RWPE1 (cell line): ENCODE data around the gene SLC39A1.

Experiments used
- CTCF ChIA-PET: fragments of 350-600 bp; sonication (Branson Sonifier 250); formaldehyde crosslinking; extraction: SDS; loops from one replicate; lab custom pipeline; 2021; lab: Yijun Ruan, JAX
- POLR2A ChIA-PET: fragments of 400-600 bp; formaldehyde crosslinking; extraction: SDS; loops from one replicate; lab custom pipeline; 2020; ENCODE audit warnings: antibody characterized with exemption; ENCODE audit not compliant: low non-redundant PET; lab: Yijun Ruan, JAX
- DNase-seq: peaks from one replicate; pipeline ENCODE4 v3.0.0; 2012; ENCODE audit warnings: low spot score
- H3K27ac ChIP-seq: fragments of 450-650 bp; 2 replicates; pipeline ENCODE4 v1.5.1; 2017
- TF ChIP-seq, protein P1 (sequence below): fragments of 450-650 bp; conservative IDR thresholded peaks from 2 replicates; pipeline ENCODE4 v1.5.1; 2017; ENCODE audit warnings: low read depth, mild to moderate bottlenecking

SLC39A1 gene

DNA sequence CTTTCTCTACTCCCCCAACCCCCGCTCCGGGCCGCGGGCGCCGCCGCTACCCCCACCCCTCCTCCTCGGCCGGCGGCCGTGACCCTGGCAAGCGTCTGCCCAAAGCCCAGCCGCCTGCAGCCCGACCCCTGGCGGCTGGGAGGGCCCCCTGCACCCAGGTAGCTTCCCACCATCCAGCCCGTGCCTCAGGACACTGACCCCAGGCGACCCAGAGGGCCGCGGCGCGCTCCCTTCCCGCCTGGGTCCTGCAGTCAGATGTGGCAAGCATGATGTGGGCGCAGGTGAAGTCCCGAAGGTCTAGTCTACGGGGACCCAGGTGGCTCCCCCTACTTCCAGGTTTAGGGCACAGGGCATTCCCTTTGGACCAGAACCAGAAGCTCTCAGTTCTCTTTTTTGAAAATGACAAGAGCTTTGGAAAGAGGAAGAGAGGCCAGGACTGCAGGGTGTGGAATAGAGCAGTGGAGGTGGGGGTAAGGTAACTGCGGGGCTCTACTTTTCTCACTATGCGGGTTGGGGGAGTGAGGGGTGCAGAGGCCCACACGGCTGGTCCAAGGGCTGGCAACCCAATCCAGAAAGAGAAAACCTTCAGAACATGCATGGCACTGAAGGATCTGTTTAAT, 16.6 kb downstream of the SLC39A1 start, which contains the start of gene DENND4B:
TSS of gene DENND4B (minus strand) at position 97 of the 620 bp plus-strand sequence. CDS start 2,344 bp downstream, outside the sequence.
- peak; percentile 95 for DNase-seq
- CTCF ChIA-PET = interaction anchor here (0.6 to 1.6 kb wide), 19 partner anchors 10 to 1008 kb away, joined by 3 to 9 read pairs (median 5); partner anchors contain the start of genes CREB3L4, CRTC2, GATAD2B and JTB
- H3K27ac ChIP-seq = peak within 1 kb of the TSS; percentile 92
- POLR2A ChIA-PET = interaction anchor here (0.5 to 1.0 kb wide), 5 partner anchors 21 to 214 kb away, joined by 3 to 6 read pairs (median 4); partner anchors contain the start of gene CREB3L4
- TF ChIP-seq, protein P1, sequence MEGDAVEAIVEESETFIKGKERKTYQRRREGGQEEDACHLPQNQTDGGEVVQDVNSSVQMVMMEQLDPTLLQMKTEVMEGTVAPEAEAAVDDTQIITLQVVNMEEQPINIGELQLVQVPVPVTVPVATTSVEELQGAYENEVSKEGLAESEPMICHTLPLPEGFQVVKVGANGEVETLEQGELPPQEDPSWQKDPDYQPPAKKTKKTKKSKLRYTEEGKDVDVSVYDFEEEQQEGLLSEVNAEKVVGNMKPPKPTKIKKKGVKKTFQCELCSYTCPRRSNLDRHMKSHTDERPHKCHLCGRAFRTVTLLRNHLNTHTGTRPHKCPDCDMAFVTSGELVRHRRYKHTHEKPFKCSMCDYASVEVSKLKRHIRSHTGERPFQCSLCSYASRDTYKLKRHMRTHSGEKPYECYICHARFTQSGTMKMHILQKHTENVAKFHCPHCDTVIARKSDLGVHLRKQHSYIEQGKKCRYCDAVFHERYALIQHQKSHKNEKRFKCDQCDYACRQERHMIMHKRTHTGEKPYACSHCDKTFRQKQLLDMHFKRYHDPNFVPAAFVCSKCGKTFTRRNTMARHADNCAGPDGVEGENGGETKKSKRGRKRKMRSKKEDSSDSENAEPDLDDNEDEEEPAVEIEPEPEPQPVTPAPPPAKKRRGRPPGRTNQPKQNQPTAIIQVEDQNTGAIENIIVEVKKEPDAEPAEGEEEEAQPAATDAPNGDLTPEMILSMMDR = peak; percentile 96

DNA sequence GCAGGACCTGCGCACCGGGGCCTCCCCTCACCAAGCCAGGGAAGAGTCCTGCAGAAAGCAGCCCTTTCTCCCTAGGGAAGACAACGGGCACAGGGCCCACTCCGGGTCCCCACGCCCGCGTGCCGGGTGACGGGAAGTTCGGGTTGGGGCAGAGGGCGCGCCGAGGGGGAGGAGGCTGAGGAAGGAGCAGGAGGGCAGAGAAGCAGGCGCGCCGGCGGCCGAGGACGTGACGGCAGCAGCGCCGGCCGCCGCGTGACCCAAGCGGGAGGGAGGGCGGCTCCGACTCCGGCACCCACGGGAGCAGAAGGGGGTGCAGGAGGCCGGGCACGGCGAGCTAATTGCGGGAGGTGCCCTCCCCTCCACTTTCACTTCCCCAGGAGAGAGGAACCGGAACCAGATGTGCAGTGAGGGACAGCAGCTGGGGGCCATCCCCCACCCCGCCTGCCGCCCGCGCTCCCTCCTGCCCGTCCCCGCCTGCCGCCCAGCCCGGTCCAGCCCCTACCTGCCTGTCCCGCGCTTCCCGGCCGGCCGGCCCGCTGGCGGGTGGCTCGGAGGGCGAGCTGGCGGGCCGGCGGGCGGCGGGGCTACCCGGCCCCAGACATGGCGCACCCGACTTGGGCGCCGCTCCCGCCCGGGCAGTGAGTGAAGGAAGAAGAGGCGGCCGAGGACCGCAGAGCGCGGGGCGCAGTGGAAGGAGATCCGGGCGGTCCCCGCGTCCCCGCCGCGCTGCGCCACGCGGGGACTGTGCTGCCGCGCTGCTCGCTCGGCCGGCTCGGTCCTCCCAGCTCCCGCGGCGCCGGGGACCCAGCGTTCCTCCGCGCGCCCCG, 17.3 kb downstream of the SLC39A1 start:
- ChIA-PET CTCF (interaction anchor here (0.5 to 1.6 kb wide), 16 partner anchors 11 to 1231 kb away, joined by 3 to 9 read pairs (median 5); partner anchors contain the start of genes CREB3L4, CRTC2, GATAD2B and JTB), POLR2A (interaction anchor here (0.5 to 1.0 kb wide), 5 partner anchors 21 to 214 kb away, joined by 3 to 6 read pairs (median 4); partner anchors contain the start of gene CREB3L4)
- TF ChIP-seq, protein P1 = no peak
- peak overlapping the region; percentile 92 for H3K27ac ChIP-seq
- DNase-seq = peak; percentile 64

DNA sequence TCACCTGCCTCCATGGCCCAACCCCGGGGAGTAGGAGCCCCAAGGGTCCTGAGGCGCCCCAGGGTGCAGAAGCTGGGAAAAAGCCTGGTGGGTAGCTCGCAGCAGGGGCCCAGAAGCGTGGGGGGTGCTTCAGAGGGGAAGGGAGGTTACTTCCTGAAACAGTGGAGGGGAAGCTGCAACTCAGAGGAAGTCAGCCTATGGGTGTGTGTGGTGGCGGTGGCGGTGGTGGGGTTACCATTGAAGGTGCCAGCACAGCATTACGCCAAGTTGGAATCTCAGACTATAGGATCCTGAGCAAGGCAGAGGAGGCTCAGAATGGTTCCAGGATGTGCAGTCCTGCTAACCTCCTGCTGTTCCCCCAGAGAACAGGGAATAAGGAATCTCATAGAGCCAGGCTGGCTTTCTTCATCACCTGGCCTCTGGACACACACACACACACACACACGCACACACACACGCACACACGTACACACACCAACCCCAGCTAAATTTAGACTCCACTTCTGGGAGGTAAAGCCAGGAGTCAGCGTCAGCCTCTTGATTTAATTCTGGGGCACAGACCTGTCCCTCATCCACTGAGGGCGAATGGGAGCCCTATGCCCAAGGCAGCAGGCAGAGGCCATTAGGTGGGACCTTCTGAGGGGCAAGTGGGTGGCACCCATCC, 18.1 kb downstream of the SLC39A1 start:
- POLR2A ChIA-PET = interaction anchor here (0.5 kb wide), 2 partner anchors 34 to 48 kb away, joined by 3 read pairs; no protein-coding TSS in a partner anchor
- DNase-seq = no peak
- peak overlapping the region; percentile 92 for H3K27ac ChIP-seq
- TF ChIP-seq, protein P1 = no peak
- CTCF ChIA-PET = interaction anchor here (0.9 kb wide), 1 partner anchor 138 kb away, joined by 3 read pairs; no protein-coding TSS in a partner anchor

DNA sequence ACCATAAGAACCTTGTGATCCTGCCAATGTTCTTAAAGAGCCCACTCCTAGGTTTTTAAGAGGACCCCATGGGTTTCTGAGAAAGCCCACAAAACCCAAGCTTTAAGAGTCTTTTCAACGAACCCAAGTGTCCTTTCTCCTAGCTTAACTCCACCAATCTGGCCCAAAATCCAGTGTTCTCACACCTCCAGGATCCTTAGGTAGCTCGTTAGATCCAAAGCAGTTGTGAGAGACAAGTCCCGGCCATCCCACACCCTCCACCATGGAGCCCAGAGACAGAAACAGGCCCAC, 18.6 kb downstream of the SLC39A1 start:
- CTCF ChIA-PET = no interaction called here
- peak overlapping the region; percentile 92 for H3K27ac ChIP-seq
- no peak for DNase-seq

DNA sequence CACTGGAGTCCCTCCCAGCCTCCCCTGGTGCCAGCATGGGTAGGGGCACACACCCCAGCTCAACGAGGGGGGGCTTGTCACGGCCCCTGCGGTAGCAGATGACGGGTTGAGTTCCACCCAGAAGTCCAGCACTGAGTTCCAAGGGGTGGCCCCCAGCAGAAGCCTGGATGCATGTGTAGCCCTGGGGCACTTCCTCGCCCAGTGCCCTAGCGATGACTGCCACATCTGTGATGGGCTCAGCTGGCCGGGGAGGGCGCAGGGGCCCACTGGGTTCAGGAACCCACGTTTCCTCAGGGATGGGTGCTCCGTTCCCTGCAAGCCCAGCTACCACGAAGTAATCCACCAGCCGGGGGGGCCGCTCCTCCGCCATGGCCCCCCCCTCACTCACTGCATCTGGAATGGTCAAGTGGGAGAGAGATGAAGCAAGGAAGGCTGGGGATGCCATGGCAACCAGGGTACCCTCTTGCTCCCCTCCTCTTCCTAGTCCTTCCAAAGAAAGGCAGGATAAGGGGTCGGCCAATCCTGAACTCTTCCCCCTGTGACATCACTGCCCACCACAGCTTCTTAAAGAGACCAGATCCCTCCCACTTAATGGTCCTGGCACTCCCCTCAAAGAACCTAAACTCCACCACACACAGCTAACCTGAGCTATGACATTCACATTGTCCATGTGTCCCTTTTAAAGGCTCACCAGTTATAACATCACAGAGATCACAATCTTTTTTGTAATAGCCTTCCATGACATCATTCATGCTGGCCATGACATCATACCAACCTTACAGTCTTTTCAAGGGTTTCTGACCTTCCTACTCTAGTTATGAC, 19.1 kb downstream of the SLC39A1 start:
- CTCF ChIA-PET = interaction anchor here (0.6 kb wide), 2 partner anchors 32 to 167 kb away, joined by 3 read pairs; no protein-coding TSS in a partner anchor
- DNase-seq = no peak
- POLR2A ChIA-PET = interaction anchor here (0.6 to 0.7 kb wide), 3 partner anchors 16 to 329 kb away, joined by 6 to 7 read pairs (median 6); no protein-coding TSS in a partner anchor
- peak overlapping the region; percentile 32 for H3K27ac ChIP-seq
- TF ChIP-seq, protein P1 = no peak

More for the DNA sequence above, 18.6 kb downstream of the SLC39A1 start:
- POLR2A ChIA-PET = no interaction called here
- TF ChIP-seq, protein P1 = no peak
